Right renal cortex interstitium (tissue), 3 donors: ENCODE results near the gene ACOT7. TPM values are rescaled to one million over a fixed set of nuclear protein-coding genes. Genes with fewer than 3 reads are reported as not detected.

Experiments
- DNase-seq, 3 donors: peaks; one replicate each; pipeline ENCODE4 v3.0.0-alpha.2; 2013; ENCODE audit warnings: low read depth in 3 of 3, low spot score in 2 of 3
- polyA plus RNA-seq, 3 donors: library from polyadenylated mRNA; unstranded; fragments of 120-200 nt; gene quantifications; one replicate each; pipeline ENCODE4 v1.2.1, GENCODE V29; 2013; ENCODE audit not compliant: insufficient read length in 3 of 3

ACOT7 gene
- polyA plus RNA-seq, 3 donors: 29.3 to 36.1 (median 30.4) TPM

DNA sequence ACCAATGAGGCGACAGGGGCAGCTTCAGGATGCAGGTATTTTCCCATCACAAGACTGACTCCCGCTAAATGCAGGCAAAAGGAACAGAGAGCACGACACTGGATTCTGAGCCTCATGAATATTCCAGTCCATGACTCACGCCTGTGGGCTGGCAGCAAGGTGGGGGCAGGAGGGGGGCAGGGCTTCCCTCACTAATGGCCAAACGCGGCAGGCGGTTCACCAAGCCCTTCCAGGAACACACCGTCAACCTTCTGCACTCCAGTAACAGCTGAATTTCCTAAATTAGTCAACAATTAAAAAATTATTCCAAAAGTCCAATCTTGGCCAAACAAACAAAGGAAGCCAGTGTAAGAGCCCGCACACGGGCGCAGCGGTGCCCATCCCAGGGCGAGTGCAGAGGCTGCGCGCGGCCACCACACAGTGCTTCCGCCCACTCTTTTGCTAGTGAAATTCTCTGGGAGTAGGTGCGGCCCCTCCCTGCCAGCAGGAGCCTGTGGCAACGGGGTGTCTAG is 120.1 kb downstream of the ACOT7 start:
- no peak for DNase-seq

DNA sequence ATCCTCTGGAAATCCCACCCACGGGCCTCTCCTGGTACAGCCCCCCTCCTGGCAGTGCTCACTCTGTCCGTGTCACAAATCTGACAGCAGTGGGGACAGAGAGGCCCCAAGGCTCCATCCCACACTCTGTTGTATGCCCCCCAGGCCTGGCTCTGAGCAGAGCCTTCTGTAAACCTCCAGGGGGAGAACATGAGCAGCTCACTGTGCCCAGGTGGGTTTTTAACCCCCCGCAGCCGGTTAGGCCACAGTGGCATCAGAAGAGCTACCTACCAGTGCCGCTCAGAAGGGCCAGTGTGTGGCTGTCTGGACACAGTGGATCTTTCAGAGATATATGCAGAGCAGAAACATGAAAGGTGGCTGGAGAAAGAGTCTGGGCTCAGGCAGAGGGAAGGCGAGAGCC is 120.7 kb downstream of the ACOT7 start:
- DNase-seq: no peak

DNA sequence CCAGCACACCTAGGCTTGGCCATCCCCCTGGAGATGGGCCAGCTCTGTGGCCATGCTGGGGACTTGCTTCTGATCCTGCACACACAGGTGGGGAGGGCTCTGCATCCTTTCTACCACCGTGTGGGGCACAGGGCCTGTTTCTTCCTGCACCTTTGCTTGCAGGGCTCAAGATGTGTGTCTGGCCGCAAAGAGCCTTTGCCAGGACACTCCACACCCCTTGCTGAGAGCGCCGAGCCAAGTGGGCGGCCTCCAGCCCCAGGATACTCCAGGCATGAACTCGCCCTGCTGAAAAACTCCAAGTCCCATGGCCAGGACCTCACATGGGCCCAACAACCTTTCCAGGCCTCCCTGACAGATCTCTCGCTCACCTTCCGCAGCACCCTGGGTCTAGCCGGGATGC is 121.1 kb downstream of the ACOT7 start:
- no peak for DNase-seq

DNA sequence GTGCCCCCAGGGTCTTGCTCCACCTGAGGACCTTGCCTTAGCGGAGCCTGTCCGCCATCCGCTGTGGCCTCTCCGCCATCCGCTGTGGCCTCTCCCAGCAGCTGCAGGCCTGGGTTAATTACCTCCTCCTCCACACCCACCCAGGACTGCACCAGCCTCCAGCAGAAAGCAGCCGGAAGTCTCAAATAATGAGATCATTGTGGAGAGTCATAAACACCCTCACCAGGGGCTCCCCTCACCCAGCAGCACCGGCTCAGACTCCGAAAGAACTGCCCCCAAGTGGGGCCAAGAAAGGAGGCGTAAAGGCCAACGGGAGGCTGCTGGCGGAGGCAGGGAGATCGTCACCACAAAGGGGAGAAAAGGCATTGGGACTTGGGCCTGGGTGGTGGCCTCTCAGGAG is 122.0 kb downstream of the ACOT7 start:
- no peak for DNase-seq

DNA sequence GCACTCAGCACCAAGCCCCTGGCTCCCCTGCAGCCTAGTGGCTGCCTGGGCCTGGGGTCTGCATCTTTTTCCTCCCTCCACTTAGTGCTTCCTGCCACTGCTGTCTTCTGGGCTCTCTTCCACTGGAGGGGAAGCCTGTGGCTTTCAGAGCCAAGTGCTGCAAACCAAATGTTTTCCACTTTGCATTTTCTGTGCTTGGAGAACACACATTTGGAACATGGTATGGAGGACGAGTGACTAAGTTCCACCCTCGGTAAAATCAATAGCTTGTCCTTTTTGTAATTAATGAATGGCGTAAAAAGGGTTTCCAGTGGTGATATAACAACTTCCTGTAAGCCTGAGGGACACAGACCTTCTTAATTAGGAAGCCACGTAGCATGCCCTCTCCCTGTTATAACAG is 122.6 kb downstream of the ACOT7 start:
- no peak for DNase-seq

DNA sequence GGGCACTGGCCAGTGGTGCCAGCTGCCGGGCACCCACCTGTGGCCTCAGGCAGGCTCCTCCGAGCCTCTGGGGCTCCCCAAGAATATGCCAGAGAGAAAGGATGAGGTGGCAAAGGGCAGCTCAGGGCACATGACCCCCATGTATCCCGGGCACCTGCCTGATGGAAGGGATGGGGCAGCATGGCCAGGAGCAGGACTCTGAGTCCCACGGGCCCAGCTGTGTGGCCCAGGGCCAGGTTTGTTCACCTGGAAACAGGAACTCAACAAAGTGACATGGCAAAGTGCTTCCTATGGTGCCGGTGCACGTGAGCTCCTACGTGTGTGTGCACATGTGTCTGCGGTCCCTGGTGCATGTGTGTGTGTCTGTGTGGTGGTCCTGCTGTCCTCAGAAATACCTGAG is 123.2 kb downstream of the ACOT7 start:
- no peak for DNase-seq

DNA sequence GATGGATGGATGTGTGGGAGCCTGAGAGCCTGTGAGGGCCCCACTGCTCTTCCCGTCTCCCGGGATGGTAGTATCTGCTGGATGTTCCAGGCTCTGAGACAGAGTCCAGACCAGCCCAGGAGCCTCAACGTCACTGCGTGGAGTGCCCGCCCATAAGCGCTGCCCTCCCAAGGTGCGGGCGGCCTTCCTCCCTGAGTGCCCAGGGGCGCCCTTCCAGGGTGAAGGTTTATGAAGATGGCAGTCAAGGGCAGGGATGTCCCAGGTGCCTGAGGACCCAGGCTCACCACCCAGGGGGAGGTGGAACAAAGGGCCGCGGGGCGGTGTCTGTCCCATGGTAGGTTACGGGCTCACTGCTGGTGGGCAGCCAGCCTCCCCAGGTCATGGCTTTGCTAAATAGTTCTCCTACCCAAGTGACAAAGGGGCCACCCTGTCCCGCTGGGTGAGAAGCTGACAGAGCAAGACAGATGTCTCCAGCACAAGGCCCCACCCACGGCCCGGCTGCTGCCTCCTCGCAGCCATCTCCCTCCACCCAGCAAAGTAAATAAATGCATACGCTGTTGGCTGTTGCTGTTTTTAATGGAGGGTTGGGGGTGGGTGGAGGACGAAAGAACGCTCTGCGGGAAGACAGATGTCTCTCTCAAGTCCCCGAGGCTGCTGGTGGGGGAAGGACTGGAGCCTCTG is 123.7 kb downstream of the ACOT7 start:
- DNase-seq: no peak

DNA sequence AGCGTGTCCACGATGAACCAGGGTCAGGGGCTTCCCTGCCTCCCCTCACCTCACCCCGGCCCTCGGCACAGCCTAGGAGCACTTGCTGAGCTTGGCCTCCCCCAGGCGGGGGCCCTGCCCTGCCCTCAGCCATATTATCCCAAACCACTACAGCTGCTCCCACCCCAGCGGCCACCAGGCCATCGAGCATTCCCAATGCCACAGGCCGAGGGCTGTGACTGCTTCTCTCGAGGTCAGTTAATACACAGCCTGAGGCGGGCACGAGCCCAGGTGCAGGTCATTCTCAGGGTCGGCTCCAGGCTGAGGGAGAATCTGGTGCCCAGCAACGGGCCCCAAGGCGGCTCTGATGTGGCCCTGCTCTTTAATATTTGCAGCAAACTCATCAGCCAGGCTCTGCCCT is 124.3 kb downstream of the ACOT7 start:
- no peak for DNase-seq

DNA sequence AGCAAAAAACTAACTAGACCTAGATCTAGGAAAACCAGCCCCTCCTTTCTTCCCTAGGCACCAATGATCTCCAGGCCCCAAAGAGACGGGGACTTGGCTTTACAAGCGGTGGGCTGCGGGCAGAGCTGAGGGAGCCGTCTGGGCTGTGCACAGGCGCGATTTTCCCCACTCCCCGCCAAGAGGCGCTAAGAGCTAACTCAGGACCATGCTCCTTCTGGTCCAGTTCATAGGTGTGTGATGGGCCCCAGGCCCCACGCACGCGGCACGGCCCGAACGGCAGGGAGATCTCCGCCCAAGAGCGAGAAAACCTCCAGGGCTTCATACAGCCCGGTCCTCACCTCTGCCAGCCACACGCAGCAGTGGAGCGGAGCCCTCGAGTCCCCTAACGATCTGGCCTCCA is 125.2 kb downstream of the ACOT7 start:
- no peak for DNase-seq

DNA sequence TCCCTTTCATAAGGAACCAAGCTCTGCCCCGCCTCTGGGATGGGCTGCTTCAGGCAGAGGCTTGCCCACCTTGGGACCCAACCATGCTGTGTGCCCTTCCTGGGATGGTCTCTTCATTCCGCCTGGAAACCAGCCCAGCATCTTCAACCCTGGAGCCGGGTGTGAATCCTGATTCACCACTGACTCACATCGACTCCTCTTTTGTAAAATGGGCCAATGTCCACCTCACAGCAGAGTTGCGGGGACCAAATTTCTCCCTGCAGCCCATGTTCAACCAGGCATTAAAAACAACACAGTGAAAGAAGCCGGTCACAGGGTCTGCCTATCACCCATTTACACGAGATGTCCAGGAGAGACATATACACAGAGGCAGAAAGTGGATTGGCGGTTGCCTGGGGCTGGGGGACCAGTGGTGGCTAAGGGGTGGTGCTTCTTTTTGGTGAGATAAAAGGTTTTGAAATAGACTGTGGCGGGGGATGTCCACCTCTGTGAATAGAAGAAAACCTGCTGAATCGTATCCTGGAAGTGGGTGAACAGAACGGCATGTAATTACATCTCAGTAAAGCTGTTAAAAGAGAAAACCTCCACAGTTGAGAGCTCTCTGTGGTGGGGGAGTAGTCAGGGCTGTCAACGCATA is 125.8 kb downstream of the ACOT7 start:
- DNase-seq: no peak

DNA sequence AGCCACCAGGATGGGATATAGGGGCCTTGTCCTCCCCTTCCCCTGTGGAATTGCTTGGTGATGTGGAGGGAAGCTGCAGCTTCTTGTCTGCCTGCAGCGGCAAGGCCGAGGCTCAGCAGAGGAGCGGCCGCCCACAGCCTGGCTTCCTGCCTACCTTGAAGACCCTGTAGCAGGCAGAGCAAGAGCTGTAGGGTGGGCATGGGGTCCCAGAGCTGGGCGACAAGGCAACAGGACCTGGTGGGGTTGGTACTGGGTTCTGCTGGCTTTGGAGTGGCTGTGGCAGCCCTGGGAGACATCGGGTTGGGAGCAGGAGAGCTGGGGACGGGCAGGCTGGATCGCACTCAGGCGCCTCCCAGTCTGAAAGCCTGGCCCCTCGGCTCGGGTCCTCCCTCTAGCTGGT is 126.9 kb downstream of the ACOT7 start:
- DNase-seq: no peak

DNA sequence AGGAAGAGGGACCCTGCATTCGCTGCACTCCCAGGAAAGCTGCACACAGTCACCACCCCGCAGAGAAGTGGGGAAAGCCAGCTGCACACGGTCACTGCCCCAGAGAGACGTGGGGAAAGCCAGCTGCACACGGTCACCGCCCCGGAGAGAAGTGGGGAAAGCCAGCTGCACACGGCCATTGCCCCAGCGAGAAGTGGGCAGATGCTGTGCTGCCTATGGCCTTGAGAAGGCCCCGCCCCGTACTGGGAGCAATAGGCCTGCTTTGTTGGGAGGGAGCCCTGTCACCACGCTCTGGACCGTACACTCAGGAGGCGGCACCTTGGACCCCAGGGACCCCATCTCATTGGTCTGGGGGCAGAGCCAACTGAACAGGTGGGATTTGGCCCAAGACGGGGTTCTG is 128.4 kb downstream of the ACOT7 start:
- DNase-seq: no peak

DNA sequence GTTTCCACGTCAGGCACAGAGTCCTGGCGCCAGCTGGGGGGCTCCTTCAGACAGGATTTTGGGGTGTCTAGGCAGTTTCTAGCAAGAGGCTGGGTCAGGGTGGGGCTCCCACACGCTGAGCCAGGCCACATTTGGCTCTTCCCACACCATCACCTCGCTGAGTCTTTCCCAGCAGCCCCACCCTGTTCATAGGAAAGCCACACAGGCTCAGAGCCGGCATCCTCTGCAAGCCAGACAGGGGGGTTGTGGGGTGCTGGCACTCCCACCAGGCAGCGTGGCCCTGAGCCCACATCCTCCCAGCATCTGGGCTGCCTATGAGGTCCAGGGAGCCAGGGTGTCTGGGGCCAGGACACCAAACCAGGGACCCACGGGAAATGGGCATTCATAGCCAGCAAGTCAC is 129.9 kb downstream of the ACOT7 start:
- DNase-seq: no peak

DNA sequence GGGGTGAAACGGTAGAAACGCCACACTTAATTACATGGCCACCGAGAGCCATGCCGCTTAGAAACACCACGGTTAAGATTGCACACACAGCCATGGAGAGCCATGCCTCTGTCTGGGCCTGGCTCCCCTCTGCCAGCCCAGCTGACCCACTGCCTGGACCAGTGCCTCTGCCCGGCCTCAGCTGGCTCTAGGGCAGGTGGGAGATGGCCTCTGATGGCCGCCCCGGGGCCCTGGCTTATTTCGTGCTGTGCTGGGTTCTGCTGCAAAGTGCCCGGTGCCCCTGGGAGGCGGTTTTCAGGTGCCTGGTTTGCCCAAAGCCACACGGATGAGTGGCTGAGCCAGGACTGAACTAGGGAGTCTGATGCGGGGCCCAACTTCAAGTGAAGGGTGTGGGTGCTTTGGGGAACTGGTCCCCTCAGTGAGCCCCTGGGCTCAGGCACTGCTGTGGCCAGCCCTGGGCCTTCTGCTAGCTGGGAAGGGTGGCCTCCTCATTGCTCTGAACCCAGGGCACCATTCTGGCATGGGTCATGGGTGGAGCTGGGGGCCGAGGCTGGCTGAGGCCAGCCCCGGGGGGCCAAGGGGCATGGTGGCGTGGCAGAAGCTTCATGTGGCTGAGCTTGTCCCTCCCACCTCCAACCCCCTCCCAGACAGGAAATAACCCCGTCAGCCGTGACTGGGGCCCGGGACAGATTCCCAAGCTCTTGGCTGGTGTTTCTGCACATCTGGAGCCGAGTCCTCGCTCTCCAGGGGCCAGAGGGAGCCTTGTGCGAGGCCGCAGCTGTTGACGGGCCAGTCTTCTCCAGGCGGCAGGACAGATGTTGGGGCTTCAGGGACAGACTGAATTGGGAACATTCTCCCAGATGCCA is 130.8 kb downstream of the ACOT7 start:
- DNase-seq: no peak

DNA sequence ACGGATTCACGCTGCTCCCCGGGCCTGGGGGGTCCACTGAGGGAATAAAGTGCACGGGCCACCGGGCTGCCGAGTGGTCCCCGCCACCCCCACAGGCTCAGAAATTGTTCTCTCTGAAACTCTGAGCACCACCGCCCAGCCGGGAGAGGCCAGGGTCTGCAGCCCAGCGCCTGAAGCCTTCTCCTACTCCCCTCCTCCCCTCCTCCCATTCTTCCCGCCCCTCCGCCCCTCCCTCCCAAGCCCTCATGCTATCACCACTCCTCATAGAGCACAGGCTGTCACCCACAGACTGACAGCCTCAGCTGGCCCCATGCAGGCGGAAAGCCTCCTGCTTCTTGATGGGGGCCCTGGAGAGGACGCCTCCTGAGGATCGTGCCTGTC is 132.0 kb downstream of the ACOT7 start:
- no peak for DNase-seq

DNA sequence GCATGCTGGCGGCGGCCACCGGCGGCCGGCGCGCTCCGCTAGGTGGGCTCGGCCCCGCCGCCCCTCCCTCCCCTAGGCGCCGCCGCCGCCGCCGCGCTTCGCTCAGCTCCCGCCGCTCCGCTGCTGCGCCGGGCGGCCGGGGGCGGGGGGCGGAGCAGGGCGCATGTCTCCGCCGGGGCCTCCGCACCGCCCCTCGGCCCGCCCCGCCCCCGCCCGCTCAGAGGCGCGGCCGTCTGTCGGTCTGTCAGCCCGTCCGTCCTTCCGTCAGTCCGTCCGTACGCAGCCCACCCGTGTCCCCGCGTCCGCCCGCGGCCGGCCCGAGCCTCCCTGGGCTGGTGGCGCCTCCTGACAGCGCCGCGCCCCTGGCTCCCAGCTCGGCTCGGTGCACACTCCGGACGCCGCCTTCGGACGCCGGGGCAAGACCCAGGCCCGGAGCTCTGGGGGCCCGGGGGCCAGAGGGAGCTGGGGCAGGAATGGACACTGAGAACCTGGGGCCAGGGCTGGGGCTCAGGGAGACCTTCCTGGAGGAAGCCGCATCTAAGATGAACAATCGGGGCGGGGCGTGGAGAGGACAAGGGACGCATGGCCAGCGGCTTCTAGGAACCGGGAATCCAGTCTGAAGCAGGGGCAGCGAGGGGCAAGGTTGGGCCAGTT is 132.5 kb downstream of the ACOT7 start, which contains the start of gene GPR153:
TSS of gene GPR153 (minus strand) at position 138 of the 654 bp plus-strand sequence. CDS start 6,193 bp downstream, outside the sequence.
- DNase-seq: no peak

DNA sequence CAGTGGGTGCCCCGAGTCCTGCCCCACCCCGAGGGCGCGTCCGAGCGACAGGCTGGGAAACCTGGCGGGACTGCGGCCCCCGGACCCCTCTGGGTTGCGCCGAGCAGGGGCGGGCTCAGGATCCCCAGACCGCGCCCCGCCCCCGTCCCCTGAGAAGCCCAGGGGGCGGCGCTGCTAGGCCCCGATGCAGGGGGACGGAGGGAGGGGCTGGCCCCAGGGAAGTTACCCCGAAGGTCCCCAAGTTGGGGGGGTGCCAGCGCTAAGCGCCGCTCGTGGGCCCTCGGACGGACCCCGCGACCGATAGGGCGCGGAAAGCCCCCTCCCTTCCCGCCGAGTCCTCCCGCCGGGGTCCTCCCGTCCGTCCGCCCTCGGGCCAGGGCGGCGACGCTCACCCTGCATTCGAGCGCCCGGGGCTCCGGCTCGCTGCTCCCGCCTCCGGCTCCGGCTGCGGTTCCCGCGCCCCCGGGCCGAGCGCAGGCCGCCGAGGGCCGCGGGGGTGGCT is 133.1 kb downstream of the ACOT7 start:
- DNase-seq: no peak

DNA sequence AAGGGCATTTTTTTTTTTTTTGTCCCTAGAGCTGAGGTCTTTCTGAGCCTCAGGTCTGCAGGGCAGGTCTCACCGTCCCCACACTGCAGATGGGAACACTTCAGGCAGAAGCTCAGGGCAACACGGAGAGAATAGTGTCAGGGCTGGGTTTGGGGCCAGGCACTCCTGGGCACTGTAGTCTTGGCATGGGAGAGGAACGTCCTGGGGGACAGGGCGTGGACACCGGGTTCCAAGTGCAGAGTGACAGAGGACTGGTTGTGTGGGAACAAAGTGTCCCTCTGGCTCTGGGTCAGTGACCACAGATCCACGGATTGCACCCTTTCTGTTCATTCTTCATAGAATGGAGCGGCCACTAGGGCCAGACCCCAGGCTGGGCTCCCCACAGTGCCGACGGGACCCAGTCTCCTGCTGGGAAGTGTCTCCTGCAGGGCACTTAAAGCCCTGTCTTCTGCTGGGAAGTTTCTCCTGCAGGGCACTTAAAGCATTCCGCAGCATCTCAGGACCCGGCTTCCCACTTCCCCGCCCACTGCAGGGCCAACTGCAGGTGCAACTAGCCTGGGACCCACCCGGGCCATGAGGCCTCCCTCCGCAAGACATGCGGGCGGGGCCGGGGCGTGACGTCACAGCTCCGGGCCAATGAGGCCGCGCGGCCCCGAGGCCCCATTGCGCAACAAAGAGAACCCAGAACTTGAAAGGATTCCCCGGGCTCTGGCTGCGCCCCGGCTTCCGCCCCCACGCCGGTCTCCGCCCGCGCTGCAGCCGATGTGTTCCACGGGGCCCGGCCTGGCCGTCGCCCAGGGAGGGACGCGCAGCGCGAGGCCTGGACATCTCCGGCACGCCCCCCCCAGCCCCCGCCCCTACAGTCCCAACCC is 133.8 kb downstream of the ACOT7 start:
- DNase-seq: no peak

DNA sequence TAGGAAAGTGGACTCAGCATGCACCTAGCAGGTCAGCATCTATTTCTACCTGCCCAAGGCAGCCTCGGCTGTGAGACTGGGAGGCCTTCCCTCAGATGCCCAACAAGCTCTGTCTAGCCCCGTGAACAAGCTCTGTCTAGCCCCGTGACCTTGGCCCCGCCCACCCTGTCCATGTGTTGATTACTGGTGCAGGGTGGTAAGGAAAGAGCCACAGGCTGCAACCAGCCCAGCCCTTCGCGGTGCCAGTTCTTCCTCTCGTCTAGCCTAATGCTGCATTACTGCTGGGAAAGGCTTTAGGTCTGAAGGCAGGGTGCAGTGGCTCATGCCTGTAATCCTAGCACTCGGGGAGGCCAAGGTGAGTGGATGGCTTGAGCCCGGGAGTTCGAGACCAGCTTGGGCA is 134.9 kb downstream of the ACOT7 start:
- DNase-seq: no peak

DNA sequence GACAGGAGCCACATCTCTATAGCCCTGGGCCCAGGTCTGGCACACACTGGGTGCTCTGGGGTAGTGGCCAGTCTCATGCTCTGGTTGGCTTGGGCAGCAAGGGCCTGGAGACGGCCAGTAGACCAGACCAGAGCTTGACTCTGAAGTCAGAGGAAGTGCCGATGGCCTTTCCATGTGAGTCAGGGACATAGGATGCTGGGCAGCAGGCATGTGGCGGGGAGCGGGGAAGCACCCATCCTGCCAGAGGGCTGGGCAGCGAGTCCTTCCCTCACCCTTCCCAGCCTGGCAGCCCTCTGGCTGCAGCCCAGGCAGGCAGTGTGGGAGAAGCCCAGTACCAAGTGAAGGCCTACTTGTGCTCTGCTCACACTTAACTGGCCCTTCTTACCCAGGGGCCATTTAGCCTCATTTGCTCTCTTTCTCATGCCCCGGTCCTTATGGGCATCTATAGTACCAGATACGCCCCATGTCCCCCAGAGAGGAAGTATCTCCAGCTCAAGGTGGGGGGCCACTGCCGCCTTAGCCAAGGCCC is 136.0 kb downstream of the ACOT7 start:
- no peak for DNase-seq
